HUES48 (cell line): ENCODE measurements around the gene FRS3.

Experiments used
- H3K27ac ChIP-seq: one replicate; pipeline ENCODE4 v1.7.0; 2013; ENCODE audit warnings: low read depth, low read length, inconsistent platforms
- H3K27me3 ChIP-seq: 2 replicates; pipeline ENCODE4 v1.6.1; 2013; ENCODE audit warnings: mild to moderate bottlenecking, low read length; ENCODE audit not compliant: control insufficient read depth, insufficient read depth
- H3K36me3 ChIP-seq: 2 replicates; pipeline ENCODE4 v1.6.1; 2013; ENCODE audit warnings: low read length; ENCODE audit not compliant: control insufficient read depth, insufficient read depth
- H3K4me1 ChIP-seq: 2 replicates; pipeline ENCODE4 v1.6.1; 2013; ENCODE audit warnings: mild to moderate bottlenecking, low read length; ENCODE audit not compliant: control insufficient read depth, insufficient read depth
- H3K4me3 ChIP-seq: 2 replicates; pipeline ENCODE4 v1.5.1; 2013; ENCODE audit warnings: mild to moderate bottlenecking, low read depth, low read length
- H3K9ac ChIP-seq: 2 replicates; pipeline ENCODE4 v1.6.1; 2013; ENCODE audit warnings: mild to moderate bottlenecking, low read depth, low read length, moderate library complexity
- H3K9me3 ChIP-seq: 2 replicates; pipeline ENCODE4 v1.6.1; 2013; ENCODE audit warnings: low read length; ENCODE audit not compliant: control insufficient read depth, insufficient read depth

The FRS3 gene

GRCh38 chr6:41780551-41781365, 1.1 kb upstream of the FRS3 start, which contains the start of gene PRICKLE4:
Gene PRICKLE4 (plus strand): TSS chr6:41780782. CDS start chr6:41783474, 2,692 bp downstream.
- H3K4me1 ChIP-seq, result 0 out of 2 replicates have a peak, but pooled peaks cover 14% of the 10 kb centered on the region
- peaks cover 45% of the 10 kb centered on the region for H3K27me3 ChIP-seq
- peak within 1 kb of the TSS; percentile 86 for H3K4me3 ChIP-seq
- 0 out of 2 replicates have a peak, but pooled peaks cover 5% of the 10 kb centered on the region for H3K36me3 ChIP-seq
- no peak within 1 kb of the TSS for H3K27ac ChIP-seq
- H3K9ac ChIP-seq, result no peak within 1 kb of the TSS
- H3K9me3 ChIP-seq, result no peaks in the 10 kb centered on the region

- H3K36me3 ChIP-seq, result peaks cover 16% of the 10 kb centered on the region
- H3K4me3 ChIP-seq, result peak overlapping the region; percentile 86
- H3K27me3 ChIP-seq, result peaks cover 31% of the 10 kb centered on the region
- no peak overlapping the region for H3K9ac ChIP-seq
- 0 out of 2 replicates have a peak, but pooled peaks cover 9% of the 10 kb centered on the region for H3K4me1 ChIP-seq
- no peak overlapping the region for H3K27ac ChIP-seq
- H3K9me3 ChIP-seq, result no peaks in the 10 kb centered on the region
These were observed 364 bp downstream of the FRS3 start for GRCh38 chr6:41779336-41779735.

- Histone ChIP-seq H3K4me3 (peak overlapping the region; percentile 86), H3K27me3 (peaks cover 26% of the 10 kb centered on the region), H3K9ac (no peak overlapping the region), H3K36me3 (peaks cover 19% of the 10 kb centered on the region), H3K9me3 (no peaks in the 10 kb centered on the region), H3K27ac (no peak overlapping the region), H3K4me1 (0 out of 2 replicates have a peak, but pooled peaks cover 9% of the 10 kb centered on the region)
These were observed 805 bp downstream of the FRS3 start for GRCh38 chr6:41778895-41779294.

GRCh38 chr6:41777551-41778285, 2.0 kb downstream of the FRS3 start:
- Histone ChIP-seq H3K4me1 (0 out of 2 replicates have a peak, but pooled peaks cover 9% of the 10 kb centered on the region), H3K9ac (no peak overlapping the region), H3K9me3 (no peaks in the 10 kb centered on the region), H3K4me3 (no peak overlapping the region), H3K27ac (no peak overlapping the region), H3K36me3 (peaks cover 21% of the 10 kb centered on the region), H3K27me3 (peaks cover 15% of the 10 kb centered on the region)

GRCh38 chr6:41775293-41775882, 4.3 kb downstream of the FRS3 start:
- Histone ChIP-seq H3K9ac (no peak overlapping the region), H3K27ac (no peak overlapping the region), H3K4me1 (0 out of 2 replicates have a peak, but pooled peaks cover 3% of the 10 kb centered on the region), H3K27me3 (no peaks in the 10 kb centered on the region; the same call in 1 of the 2 replicates), H3K9me3 (no peaks in the 10 kb centered on the region), H3K36me3 (peaks cover 32% of the 10 kb centered on the region), H3K4me3 (no peak overlapping the region)

GRCh38 chr6:41774841-41775240, 4.9 kb downstream of the FRS3 start:
- 0 out of 2 replicates have a peak, but pooled peaks cover 3% of the 10 kb centered on the region for H3K4me1 ChIP-seq
- no peak overlapping the region for H3K4me3 ChIP-seq
- H3K9me3 ChIP-seq, result no peaks in the 10 kb centered on the region
- H3K27me3 ChIP-seq, result no peaks in the 10 kb centered on the region; the same call in 1 of the 2 replicates
- peaks cover 35% of the 10 kb centered on the region for H3K36me3 ChIP-seq
- no peak overlapping the region for H3K9ac ChIP-seq
- no peak overlapping the region for H3K27ac ChIP-seq

GRCh38 chr6:41771058-41771983, 8.4 kb downstream of the FRS3 start:
- Histone ChIP-seq H3K9ac (no peak overlapping the region), H3K4me3 (no peak overlapping the region), H3K36me3 (peaks cover 30% of the 10 kb centered on the region), H3K27ac (no peak overlapping the region), H3K9me3 (no peaks in the 10 kb centered on the region), H3K27me3 (no peaks in the 10 kb centered on the region), H3K4me1 (no peaks in the 10 kb centered on the region)

- no peaks in the 10 kb centered on the region for H3K9me3 ChIP-seq
- no peak overlapping the region for H3K27ac ChIP-seq
- no peaks in the 10 kb centered on the region for H3K4me1 ChIP-seq
- no peaks in the 10 kb centered on the region for H3K27me3 ChIP-seq
- peaks cover 30% of the 10 kb centered on the region for H3K36me3 ChIP-seq
- no peak overlapping the region for H3K9ac ChIP-seq
- no peak overlapping the region for H3K4me3 ChIP-seq
These were observed 9.2 kb downstream of the FRS3 start for GRCh38 chr6:41770381-41771057.

GRCh38 chr6:41769376-41769775, 10.3 kb downstream of the FRS3 start:
- H3K4me3 ChIP-seq, result no peak overlapping the region
- H3K27ac ChIP-seq, result peak overlapping the region; percentile 40
- no peaks in the 10 kb centered on the region for H3K9me3 ChIP-seq
- H3K36me3 ChIP-seq, result peaks cover 19% of the 10 kb centered on the region
- H3K27me3 ChIP-seq, result no peaks in the 10 kb centered on the region
- H3K9ac ChIP-seq, result no peak overlapping the region
- H3K4me1 ChIP-seq, result no peaks in the 10 kb centered on the region
